GM19463 (cell line): ENCODE results near the gene HTR4.

Experiments used
- ATAC-seq: cut with Tn5 transposase; IDR thresholded peaks from one replicate; pipeline ENCODE4 v1.9.1; 2021; ENCODE audit warnings: mild to moderate bottlenecking, moderate library complexity; ENCODE audit not compliant: unreplicated experiment

HTR4 gene

GRCh38 chr5:148438933-148439332, 215.4 kb downstream of the HTR4 start:
- no peak for ATAC-seq

DNA sequence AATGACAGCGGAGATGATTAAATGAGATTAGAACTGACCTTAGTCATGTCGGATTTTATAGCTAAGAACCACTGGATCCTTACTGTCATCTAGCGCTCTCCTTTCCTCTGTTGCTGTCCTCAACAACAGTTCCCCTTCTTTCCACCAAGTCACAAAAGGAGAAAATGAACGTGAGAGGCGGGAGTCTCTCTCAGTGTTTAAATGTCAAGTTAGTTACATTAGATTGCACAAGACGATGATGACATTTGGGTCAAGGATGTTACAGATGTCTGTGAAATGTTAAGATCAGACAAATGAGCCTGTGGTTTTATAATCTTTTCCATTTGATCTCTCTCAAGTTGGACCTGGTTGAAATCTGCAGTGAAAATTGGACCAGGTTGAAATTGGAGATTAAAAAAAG, 217.1 kb downstream of the HTR4 start:
- ATAC-seq, result no peak

DNA sequence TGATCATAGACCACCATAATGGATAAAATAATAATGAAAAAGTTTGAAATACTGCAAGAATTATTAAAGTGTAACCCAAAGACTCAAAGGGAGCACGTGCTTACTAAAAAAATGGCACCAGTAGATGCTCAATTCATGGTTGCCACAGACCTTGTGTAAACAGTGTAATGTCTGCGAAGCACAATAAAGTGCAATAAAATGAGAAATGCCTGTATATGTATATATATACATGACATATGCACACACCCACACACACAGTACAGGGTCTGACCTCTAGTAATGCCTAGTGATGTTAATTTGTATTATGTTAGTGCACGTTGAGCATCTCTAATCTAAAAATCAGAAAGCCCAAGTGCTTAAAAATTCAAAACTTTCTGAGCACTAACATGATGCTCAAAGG, 218.3 kb downstream of the HTR4 start:
- no peak for ATAC-seq

DNA sequence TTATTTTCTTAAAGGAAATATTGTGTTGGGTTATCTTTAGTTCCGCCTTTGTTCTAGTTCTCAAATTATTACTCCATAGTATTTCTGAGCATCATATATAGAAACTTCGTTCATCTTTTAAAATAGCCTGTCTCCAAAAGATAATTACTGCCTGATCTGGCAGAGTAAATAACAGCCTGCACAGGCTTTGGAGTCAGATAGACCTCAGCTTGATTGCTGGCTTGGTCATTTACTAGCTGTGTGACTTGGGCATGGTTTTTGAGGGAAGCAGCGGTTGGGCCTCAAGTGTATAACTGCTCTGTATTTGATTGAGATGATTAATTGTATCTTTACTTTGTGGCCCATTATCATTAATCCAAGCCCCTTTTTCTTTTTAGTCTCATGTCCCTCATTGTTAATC, 220.5 kb downstream of the HTR4 start:
- ATAC-seq, result no peak
